Activated T-cell treated with anti-CD3 and anti-CD28 coated beads for 4 hours (primary cell): ENCODE data around the gene LRRC49.
"Not testable (repeated sequence)": the region's sequence is repeated elsewhere in the genome, so short reads cannot be mapped to it uniquely, and the experiment has no call there.

Source experiments
- DNase-seq: peaks from one replicate; pipeline ENCODE4 v3.0.0-alpha.2; 2020

The LRRC49 gene

GRCh38 chr15:70867911-70868467 is 24.6 kb upstream of the LRRC49 start:
- no peak for DNase-seq

- no peak for DNase-seq
These were observed 23.3 kb upstream of the LRRC49 start for GRCh38 chr15:70869346-70869745.

- no peak for DNase-seq
These were observed 22.6 kb upstream of the LRRC49 start for GRCh38 chr15:70870051-70870450.

DNA sequence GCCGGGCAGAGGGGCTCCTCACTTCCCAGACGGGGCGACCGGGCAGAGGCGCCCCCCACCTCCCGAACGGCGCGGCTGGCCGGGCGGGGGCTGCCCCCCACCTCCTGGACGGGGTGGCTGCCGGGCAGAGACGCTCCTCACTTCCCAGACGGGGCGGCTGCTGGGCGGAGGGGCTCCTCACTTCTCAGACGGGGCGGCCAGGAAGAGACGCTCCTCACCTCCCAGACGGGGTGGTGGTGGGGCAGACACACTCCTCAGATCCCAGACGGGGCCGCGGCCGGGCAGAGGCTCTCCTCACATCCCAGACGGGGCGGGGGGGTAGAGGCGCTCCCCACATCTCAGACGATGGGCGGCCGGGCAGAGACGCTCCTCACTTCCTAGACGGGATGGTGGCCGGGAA is 21.1 kb upstream of the LRRC49 start:
- DNase-seq, result not testable (repeated sequence)

GRCh38 chr15:70873232-70874054 is 19.2 kb upstream of the LRRC49 start:
- no peak for DNase-seq

GRCh38 chr15:70875001-70875782 is 17.4 kb upstream of the LRRC49 start:
- no peak for DNase-seq

DNA sequence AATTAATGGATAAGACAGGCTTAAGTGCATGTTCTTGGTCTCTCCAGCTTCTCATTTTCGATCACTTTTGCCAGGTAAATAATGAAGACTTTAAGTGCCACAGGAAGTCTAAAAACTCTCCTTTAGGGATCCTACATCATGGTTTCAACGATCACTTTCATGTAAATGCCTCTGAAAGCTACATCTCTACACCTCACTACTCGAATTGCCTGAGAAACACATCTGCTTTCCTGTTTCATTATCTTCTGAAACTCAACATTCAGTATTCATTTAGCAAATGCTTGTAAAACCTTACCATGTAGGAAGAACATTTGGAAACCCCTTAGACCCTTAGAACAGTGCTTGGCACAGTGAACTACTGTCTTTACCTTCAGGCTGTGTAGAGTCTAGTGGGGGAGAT is 16.6 kb upstream of the LRRC49 start:
- DNase-seq, result no peak

DNA sequence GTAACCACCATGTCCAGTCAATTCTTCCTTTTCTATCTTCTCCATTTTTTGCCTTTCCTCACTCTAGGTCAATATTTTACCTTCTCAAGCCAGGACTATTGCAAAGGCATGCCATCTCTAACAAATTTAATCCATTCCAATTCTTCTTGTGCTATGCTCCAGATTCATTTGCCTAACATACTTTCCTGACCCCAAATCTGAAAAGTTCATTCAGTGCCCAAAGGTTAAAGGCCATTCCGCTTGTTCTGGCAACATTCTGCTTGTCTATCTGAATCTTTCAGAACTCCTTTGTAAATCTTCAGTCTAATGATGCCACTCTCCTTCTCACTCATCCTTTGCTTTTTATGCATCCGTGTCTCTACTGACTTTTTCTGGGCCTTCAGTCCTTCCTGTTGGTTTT is 15.9 kb upstream of the LRRC49 start:
- DNase-seq, result no peak

GRCh38 chr15:70879401-70879800 is 13.2 kb upstream of the LRRC49 start:
- no peak for DNase-seq

DNA sequence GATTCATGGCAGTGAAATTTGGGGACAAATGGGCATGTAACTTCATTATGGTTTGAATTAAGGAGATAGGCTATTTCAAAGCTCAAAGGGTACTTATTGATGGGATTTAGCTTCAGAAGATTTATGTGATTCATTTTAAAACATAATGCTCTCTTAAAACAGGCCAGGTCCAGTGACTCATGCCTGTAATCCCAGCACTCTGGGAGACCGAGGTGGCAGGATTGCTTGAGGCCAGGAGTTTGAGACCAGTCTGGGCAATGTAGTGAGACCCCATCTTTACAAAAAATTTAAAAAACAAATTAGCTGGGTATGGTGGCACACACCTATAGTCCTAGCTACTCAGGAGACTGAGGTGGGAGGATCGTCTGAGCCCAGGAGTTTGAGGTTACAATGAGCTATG is 11.8 kb upstream of the LRRC49 start:
- no peak for DNase-seq

DNA sequence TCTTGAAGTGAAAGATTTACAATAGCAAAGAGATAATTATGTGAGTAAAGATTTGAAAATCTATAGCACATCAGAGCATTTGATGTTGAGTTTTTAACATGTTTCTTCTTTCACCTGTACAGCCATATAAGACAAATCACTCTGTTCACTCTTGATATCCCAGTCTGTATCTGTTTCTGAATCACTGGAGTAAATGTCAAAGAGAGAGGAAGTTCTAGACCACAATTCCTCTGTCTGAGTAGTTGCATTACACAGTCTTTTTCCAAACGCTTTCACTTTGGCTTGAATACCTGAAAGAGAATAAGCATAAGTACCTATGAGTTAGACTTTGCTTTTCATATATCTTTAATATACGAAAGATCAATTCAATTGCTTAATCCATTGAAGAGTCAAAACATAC is 10.3 kb upstream of the LRRC49 start:
- no peak for DNase-seq

DNA sequence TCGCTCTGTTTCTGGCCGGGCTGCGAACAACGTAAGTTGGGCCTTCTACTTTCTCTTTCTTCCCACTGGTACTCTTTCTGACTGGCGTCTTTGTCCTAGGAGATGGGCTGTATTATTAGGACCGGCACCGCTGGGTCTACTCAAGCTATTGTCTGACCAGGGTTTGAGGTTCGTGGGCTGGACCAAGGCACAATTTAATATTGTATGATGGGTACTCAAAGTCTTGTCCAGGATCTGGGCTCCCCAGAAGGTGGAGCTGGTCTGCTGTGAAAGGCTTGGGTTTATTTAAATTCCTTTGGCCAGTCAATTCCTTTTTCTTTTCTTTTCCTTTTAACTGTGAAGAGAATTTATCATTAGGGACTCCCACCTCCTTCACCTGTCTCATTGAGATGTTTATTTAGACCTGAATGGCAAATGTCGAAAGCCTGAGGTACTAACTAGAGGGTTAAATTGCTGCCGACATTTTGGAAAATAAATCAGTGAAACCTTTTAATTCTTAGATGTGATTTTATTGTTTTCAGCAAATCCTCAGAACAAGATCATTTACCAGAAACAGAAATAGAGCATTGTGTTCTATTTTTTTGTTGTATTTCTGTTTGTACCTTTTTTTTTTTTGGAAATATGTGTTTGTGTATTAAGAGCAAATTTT is 410 bp downstream of the LRRC49 start:
- DNase-seq, result no peak

DNA sequence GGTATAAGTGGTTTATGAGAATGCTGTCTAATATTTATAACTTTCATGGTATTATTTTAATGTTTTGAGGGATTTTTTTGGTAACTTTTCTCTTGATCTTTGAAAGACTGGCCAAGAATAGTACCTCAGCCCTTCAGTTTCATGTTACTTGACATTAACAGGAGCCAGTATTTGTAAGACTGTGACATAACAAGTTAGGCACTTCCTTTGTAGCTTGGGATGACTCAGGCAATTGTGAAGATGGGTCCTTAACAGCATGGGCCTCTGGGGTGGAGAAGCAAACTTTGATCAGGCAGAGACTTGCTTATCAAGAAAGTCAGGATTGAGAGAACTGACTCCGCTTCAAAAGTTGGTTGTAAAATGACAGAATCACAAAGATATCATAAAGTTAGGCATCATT is 9.5 kb downstream of the LRRC49 start:
- DNase-seq, result no peak

GRCh38 chr15:70906842-70907241 is 14.2 kb downstream of the LRRC49 start:
- no peak for DNase-seq

DNA sequence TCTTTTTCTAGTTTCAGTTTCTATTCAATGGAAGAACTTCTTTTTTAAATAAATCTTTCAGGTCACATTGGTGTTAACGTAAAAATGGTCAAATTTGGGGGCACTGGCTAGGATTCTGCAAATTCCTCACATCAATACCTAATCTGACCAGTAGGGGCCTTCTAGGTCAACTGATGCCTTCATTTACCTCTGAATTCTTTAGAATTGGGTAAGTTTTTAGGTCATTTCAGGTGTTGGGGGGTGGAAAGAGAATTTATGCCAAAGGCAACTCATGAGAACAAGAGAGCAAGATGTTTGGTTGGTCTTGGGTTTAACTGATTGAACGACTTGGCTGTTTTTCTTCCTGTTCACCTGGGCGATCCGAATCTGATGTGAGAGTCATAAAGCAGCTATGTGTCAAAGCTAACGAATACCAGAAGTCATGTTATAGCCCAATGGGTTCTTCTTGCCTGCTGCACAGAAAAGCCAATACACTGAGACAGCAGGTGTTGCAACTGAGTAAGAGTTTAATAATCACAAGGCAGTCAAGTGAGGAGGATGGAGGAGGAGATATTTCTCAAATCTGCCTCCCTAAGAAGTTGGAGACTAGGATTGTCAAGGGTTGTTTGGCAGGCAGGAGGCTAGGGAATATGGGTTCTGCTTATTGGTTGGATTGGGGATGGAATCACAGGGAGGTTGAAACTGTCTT is 15.3 kb downstream of the LRRC49 start:
- no peak for DNase-seq

GRCh38 chr15:70910958-70911357 is 18.3 kb downstream of the LRRC49 start:
- DNase-seq, result no peak

GRCh38 chr15:70912187-70912586 is 19.6 kb downstream of the LRRC49 start:
- no peak for DNase-seq

GRCh38 chr15:70916531-70916930 is 23.9 kb downstream of the LRRC49 start:
- DNase-seq, result no peak

DNA sequence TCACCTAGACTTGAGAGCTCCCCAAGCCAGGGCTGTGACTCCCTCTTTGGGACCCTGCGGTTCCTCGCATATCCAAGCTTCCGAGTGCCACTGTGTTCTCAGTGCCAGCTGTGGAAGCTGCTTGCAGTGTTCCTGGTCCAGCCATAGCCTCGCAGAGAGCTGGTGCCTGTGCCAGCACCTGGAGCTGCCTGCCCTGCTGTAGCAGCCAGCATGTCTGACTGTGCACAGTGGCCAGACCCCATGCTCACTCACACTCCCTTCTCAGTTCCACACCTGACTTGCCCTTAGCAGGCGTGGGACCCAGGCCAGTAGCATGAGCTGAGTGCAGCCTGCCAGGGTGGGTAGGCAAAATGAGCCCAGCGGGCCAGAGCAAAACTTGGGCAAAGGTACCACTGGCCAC is 25.3 kb downstream of the LRRC49 start:
- DNase-seq, result no peak

GRCh38 chr15:70920981-70921696 is 28.5 kb downstream of the LRRC49 start:
- no peak for DNase-seq

GRCh38 chr15:70922119-70922518 is 29.5 kb downstream of the LRRC49 start:
- no peak for DNase-seq
